ENCODE data around the gene DHRS13. TPM values are rescaled to one million over a fixed set of nuclear protein-coding genes. Genes with fewer than 3 reads are reported as not detected.
A peak's percentile ranks its signal among the peaks of the same experiment; 100 is the strongest.

Gene DHRS13
- polyA plus RNA-seq, 3 donors = 3.7 to 4.5 (median 3.8) TPM

- 100% methylated on average over 3 of the region's 12 CpGs for WGBS (ENCODE audit: insufficient coverage)
- Mint-ChIP-seq H3K4me1 (peaks cover 26% of the 10 kb centered on the region), H3K27ac (no peak overlapping the region), H3K36me3 (peaks cover 58 to 90% of the 10 kb centered on the region in 2 donors), H3K4me3 (no peak overlapping the region), H3K27me3 (ENCODE audit: low read depth in 3 of 3) (peaks cover 0 to 2% (median 2%) of the 10 kb centered on the region in 3 donors), H3K9me3 (no peaks in the 10 kb centered on the region)
- H3K9ac ChIP-seq (ENCODE audit: insufficient read depth, low read length, poor library complexity, severe bottlenecking) = no peak overlapping the region
- H3K4me2 ChIP-seq (replicated peaks; ENCODE audit: extremely low read depth, low read length, poor library complexity, severe bottlenecking) = no peak overlapping the region
- H3K36me3 ChIP-seq (replicated peaks in 1 of 2; ENCODE audit: control insufficient read depth in 1 of 2, insufficient read depth in 2 of 2, low read length in 2 of 2) = peaks cover 66 to 79% of the 10 kb centered on the region in 2 donors
- intact Hi-C loops (cut with micrococcal nuclease) = no loop called here
- H3K27me3 ChIP-seq (ENCODE audit: control insufficient read depth in 2 of 2, insufficient read depth in 2 of 2, low read length in 2 of 2) = no peaks in the 10 kb centered on the region
- no peak overlapping the region for H2AFZ ChIP-seq (ENCODE audit: insufficient read depth, low read depth, low read length, poor library complexity, severe bottlenecking)
- H3K79me2 ChIP-seq (ENCODE audit: insufficient read depth, low read length) = peaks cover 71% of the 10 kb centered on the region
- H3K9me3 ChIP-seq (replicated peaks in 1 of 2; ENCODE audit: control insufficient read depth in 1 of 2, insufficient read depth in 1 of 2, low read length in 2 of 2) = no peaks in the 10 kb centered on the region
- DNase-seq = peak in 1 of 3 donors; percentile 20
- no peak for TF ChIP-seq CTCF (IDR thresholded peaks at IDR 0.05)
- H3K27ac ChIP-seq (ENCODE audit: low read depth in 1 of 2, low read length in 2 of 2) = peak overlapping the region in 1 of 2 donors; percentile 22
- peaks cover 100% of the 10 kb centered on the region for H4K20me1 ChIP-seq (ENCODE audit: insufficient read depth, low read length)
- peaks cover 11 to 22% of the 10 kb centered on the region in 2 donors for H3K4me1 ChIP-seq (ENCODE audit: control insufficient read depth in 1 of 2, insufficient read depth in 2 of 2, low read length in 2 of 2)
- no peak overlapping the region for H3K4me3 ChIP-seq (replicated peaks in 1 of 3; ENCODE audit: low read depth in 2 of 3, low read length in 3 of 3)
These were observed 14.9 kb downstream of the DHRS13 start for GRCh38 chr17:28887871-28888471.

GRCh38 chr17:28885951-28886350 is 16.9 kb downstream of the DHRS13 start:
- Histone ChIP-seq H3K27me3 (ENCODE audit: control insufficient read depth in 2 of 2, insufficient read depth in 2 of 2, low read length in 2 of 2) (no peaks in the 10 kb centered on the region), H3K27ac (ENCODE audit: low read depth in 1 of 2, low read length in 2 of 2) (peak overlapping the region in 1 of 2 donors; percentile 26), H3K4me1 (ENCODE audit: control insufficient read depth in 1 of 2, insufficient read depth in 2 of 2, low read length in 2 of 2) (peaks cover 3 to 10% of the 10 kb centered on the region in 2 donors), H3K4me2 (replicated peaks; ENCODE audit: extremely low read depth, low read length, poor library complexity, severe bottlenecking) (no peak overlapping the region), H3K4me3 (replicated peaks in 1 of 3; ENCODE audit: low read depth in 2 of 3, low read length in 3 of 3) (no peak overlapping the region), H2AFZ (ENCODE audit: insufficient read depth, low read depth, low read length, poor library complexity, severe bottlenecking) (no peak overlapping the region), H3K9me3 (replicated peaks in 1 of 2; ENCODE audit: control insufficient read depth in 1 of 2, insufficient read depth in 1 of 2, low read length in 2 of 2) (no peaks in the 10 kb centered on the region), H4K20me1 (ENCODE audit: insufficient read depth, low read length) (peaks cover 99% of the 10 kb centered on the region), H3K36me3 (replicated peaks in 1 of 2; ENCODE audit: control insufficient read depth in 1 of 2, insufficient read depth in 2 of 2, low read length in 2 of 2) (peaks cover 82 to 88% of the 10 kb centered on the region in 2 donors), H3K9ac (ENCODE audit: insufficient read depth, low read length, poor library complexity, severe bottlenecking) (no peak overlapping the region), H3K79me2 (ENCODE audit: insufficient read depth, low read length) (peaks cover 51% of the 10 kb centered on the region)
- intact Hi-C loops (cut with micrococcal nuclease) = no loop called here
- DNase-seq = no peak
- Mint-ChIP-seq H3K4me1 (peaks cover 9% of the 10 kb centered on the region), H3K4me3 (no peak overlapping the region), H3K36me3 (peaks cover 68 to 93% of the 10 kb centered on the region in 2 donors), H3K9me3 (no peaks in the 10 kb centered on the region), H3K27ac (peak overlapping the region in 1 of 7 donors; percentile 20), H3K27me3 (ENCODE audit: low read depth in 3 of 3) (peaks cover 0 to 2% (median 0%) of the 10 kb centered on the region in 3 donors)
- WGBS (ENCODE audit: insufficient coverage) = 100% methylated on average over 2 of the region's 10 CpGs
- TF ChIP-seq CTCF (IDR thresholded peaks at IDR 0.05) = no peak
